ENCODE data around the gene RNF213.

DNA sequence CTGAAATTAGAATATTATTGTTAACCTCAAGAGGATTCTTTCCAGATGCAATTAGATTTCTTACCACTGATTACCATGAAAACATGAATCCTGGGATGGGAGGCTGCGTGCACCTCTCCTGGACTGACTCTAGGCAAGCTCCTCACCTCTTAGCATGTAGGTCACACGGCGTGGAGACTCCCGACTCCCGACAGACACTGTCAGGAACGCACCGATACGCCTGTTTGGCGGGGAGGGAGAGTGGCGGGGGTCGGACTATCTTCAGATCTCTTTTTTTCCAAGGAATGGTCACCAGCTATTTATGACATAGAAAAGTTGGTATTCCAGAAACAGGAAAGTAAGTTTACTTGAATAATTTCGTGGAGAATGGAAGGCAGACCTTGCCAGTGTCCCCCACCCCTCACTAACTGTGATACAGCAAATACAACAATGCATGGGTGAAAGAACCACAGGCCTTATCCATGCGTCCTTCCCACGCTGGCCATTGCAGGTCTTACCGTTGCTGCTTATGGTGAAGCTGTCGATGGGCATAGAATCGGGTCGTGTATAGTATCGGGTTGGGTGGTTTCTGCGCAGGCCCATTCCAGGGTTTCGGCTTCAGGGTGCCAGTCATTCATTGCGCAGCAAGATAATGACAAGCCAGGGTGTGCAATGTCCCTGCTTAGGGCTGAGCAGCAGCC is 91.7 kb downstream of the RNF213 start:
- TF ChIP-seq CTCF (IDR thresholded peaks at IDR 0.05; ENCODE audit: low read depth, low read length, missing input control) (no peak), JUND (IDR thresholded peaks at IDR 0.05) (no peak), HNF4A (conservative IDR thresholded peaks at IDR 0.05) (no peak), NR2F2 (IDR thresholded peaks at IDR 0.05) (no peak), FOXA2 (IDR thresholded peaks at IDR 0.05) (no peak), FOXA1 (IDR thresholded peaks at IDR 0.05) (no peak), YY1 (IDR thresholded peaks at IDR 0.05) (no peak), TAF1 (conservative IDR thresholded peaks at IDR 0.05) (no peak), RAD21 (IDR thresholded peaks at IDR 0.05) (no peak)
- TF ChIP-seq, protein P1, sequence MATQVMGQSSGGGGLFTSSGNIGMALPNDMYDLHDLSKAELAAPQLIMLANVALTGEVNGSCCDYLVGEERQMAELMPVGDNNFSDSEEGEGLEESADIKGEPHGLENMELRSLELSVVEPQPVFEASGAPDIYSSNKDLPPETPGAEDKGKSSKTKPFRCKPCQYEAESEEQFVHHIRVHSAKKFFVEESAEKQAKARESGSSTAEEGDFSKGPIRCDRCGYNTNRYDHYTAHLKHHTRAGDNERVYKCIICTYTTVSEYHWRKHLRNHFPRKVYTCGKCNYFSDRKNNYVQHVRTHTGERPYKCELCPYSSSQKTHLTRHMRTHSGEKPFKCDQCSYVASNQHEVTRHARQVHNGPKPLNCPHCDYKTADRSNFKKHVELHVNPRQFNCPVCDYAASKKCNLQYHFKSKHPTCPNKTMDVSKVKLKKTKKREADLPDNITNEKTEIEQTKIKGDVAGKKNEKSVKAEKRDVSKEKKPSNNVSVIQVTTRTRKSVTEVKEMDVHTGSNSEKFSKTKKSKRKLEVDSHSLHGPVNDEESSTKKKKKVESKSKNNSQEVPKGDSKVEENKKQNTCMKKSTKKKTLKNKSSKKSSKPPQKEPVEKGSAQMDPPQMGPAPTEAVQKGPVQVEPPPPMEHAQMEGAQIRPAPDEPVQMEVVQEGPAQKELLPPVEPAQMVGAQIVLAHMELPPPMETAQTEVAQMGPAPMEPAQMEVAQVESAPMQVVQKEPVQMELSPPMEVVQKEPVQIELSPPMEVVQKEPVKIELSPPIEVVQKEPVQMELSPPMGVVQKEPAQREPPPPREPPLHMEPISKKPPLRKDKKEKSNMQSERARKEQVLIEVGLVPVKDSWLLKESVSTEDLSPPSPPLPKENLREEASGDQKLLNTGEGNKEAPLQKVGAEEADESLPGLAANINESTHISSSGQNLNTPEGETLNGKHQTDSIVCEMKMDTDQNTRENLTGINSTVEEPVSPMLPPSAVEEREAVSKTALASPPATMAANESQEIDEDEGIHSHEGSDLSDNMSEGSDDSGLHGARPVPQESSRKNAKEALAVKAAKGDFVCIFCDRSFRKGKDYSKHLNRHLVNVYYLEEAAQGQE (IDR thresholded peaks at IDR 0.05), result no peak
- TF ChIP-seq, protein P2, sequence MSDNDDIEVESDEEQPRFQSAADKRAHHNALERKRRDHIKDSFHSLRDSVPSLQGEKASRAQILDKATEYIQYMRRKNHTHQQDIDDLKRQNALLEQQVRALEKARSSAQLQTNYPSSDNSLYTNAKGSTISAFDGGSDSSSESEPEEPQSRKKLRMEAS (IDR thresholded peaks at IDR 0.05), result no peak
- TF ChIP-seq, protein P3, sequence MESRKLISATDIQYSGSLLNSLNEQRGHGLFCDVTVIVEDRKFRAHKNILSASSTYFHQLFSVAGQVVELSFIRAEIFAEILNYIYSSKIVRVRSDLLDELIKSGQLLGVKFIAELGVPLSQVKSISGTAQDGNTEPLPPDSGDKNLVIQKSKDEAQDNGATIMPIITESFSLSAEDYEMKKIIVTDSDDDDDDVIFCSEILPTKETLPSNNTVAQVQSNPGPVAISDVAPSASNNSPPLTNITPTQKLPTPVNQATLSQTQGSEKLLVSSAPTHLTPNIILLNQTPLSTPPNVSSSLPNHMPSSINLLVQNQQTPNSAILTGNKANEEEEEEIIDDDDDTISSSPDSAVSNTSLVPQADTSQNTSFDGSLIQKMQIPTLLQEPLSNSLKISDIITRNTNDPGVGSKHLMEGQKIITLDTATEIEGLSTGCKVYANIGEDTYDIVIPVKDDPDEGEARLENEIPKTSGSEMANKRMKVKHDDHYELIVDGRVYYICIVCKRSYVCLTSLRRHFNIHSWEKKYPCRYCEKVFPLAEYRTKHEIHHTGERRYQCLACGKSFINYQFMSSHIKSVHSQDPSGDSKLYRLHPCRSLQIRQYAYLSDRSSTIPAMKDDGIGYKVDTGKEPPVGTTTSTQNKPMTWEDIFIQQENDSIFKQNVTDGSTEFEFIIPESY (IDR thresholded peaks at IDR 0.05), result no peak

Measured in liver (tissue), 3 donors.